ENCODE data around the gene ABCB11.

Gene ABCB11

DNA sequence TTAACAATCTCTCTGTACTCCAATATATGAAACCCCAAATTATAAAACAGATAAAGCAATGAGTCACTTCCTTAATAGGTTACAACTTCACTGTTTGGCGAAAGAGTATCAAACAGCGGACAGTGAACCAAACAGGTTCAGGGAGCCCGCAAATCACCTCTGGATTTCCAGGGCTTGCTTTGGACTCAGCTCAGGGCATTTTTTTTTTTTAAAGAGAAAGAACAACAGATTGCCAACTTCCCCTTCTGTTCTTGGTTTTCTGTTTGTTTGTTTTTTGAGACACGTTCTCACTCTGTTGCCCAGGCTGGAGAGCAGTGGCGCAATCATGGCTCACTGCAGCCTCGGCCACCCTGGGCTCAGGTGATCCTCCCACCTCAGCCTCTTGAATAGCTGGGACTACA, 52.7 kb downstream of the ABCB11 start:
- TF ChIP-seq, protein P1, sequence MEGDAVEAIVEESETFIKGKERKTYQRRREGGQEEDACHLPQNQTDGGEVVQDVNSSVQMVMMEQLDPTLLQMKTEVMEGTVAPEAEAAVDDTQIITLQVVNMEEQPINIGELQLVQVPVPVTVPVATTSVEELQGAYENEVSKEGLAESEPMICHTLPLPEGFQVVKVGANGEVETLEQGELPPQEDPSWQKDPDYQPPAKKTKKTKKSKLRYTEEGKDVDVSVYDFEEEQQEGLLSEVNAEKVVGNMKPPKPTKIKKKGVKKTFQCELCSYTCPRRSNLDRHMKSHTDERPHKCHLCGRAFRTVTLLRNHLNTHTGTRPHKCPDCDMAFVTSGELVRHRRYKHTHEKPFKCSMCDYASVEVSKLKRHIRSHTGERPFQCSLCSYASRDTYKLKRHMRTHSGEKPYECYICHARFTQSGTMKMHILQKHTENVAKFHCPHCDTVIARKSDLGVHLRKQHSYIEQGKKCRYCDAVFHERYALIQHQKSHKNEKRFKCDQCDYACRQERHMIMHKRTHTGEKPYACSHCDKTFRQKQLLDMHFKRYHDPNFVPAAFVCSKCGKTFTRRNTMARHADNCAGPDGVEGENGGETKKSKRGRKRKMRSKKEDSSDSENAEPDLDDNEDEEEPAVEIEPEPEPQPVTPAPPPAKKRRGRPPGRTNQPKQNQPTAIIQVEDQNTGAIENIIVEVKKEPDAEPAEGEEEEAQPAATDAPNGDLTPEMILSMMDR (IDR thresholded peaks at IDR 0.05; ENCODE audit: low read depth, low read length, missing control alignments): no peak
- no peak for DNase-seq (ENCODE audit: extremely low read depth, low read depth)
- no peak overlapping the region for H3K4me3 ChIP-seq (replicated peaks; ENCODE audit: low read depth, low read length)

DNA sequence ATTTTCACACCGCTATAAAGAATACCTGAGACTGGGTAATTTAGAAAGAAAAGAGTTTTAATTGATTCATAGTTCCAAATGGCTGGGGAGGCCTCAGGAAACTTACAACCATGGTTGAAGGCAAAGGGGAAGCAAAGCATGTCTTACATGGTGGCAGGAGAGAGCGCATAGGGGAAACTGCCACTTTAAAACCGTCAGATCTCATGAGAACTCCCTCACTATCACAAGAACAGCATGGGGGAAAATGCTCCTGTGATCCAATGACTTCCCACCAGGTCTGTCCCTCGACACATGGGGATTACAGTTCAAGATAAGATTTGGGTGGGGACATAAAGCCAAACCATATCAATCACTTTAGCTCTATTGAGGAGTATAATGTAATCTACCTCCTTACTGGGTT, 53.5 kb downstream of the ABCB11 start:
- TF ChIP-seq, protein P1 (IDR thresholded peaks at IDR 0.05; ENCODE audit: low read depth, low read length, missing control alignments): no peak
- no peak overlapping the region for H3K4me3 ChIP-seq (replicated peaks; ENCODE audit: low read depth, low read length)
- no peak for DNase-seq (ENCODE audit: extremely low read depth, low read depth)

- DNase-seq (ENCODE audit: extremely low read depth, low read depth): no peak
- H3K4me3 ChIP-seq (replicated peaks; ENCODE audit: low read depth, low read length): no peak overlapping the region
- TF ChIP-seq, protein P1 (IDR thresholded peaks at IDR 0.05; ENCODE audit: low read depth, low read length, missing control alignments): no peak
Observed at GRCh38 chr2:168976034-168976654, 55.0 kb downstream of the ABCB11 start.

- DNase-seq (ENCODE audit: extremely low read depth, low read depth): no peak
- TF ChIP-seq, protein P1 (IDR thresholded peaks at IDR 0.05; ENCODE audit: low read depth, low read length, missing control alignments): no peak
- no peak overlapping the region for H3K4me3 ChIP-seq (replicated peaks; ENCODE audit: low read depth, low read length)
Observed at GRCh38 chr2:168974428-168974827, 56.7 kb downstream of the ABCB11 start.

DNA sequence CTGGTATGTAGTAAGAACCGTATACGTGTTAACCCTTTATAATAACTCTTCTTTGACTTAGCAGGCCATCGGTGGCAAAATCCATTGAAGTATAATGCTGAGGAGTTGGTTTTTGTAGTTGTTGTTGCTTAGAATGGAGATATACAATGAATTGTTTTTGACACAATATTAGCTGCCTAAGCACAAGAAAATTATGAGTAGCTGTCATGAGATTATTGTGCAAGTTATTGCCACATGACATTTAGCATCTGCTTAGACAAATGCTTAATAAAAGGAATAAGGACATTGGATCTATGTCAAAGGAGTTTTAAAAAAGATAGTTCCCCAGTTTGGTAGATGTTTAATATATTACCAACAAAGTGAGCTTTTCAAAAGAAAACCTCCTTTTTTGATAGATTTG, 59.9 kb downstream of the ABCB11 start:
- H3K4me3 ChIP-seq (replicated peaks; ENCODE audit: low read depth, low read length): no peak overlapping the region
- no peak for DNase-seq (ENCODE audit: extremely low read depth, low read depth)

GRCh38 chr2:168970711-168971233, 60.4 kb downstream of the ABCB11 start:
- no peak for DNase-seq (ENCODE audit: extremely low read depth, low read depth)
- H3K4me3 ChIP-seq (replicated peaks; ENCODE audit: low read depth, low read length): no peak overlapping the region
- TF ChIP-seq, protein P1 (IDR thresholded peaks at IDR 0.05; ENCODE audit: low read depth, low read length, missing control alignments): no peak

More for the DNA sequence above, 59.9 kb downstream of the ABCB11 start:
- TF ChIP-seq, protein P1 (IDR thresholded peaks at IDR 0.05; ENCODE audit: low read depth, low read length, missing control alignments): no peak

DNA sequence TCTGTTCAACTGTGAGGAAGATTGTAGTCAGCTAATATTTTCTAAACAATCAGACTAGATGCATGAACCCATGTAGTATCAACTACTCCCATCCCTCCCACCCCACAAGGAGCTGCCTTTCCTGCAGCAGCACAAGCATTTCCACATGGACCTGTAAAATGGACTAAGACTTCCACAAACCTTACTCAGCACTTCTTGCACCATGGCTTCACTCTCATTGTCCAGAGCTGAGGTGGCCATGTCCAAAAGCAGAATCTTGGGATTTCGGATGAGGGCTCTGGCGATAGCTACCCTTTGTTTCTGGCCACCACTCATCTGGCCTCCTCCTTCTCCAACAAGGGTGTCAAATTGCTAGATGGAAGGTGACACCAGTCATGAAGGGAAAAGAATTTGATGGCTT, 61.3 kb downstream of the ABCB11 start:
- DNase-seq (ENCODE audit: extremely low read depth, low read depth): no peak
- TF ChIP-seq, protein P1 (IDR thresholded peaks at IDR 0.05; ENCODE audit: low read depth, low read length, missing control alignments): no peak
- no peak overlapping the region for H3K4me3 ChIP-seq (replicated peaks; ENCODE audit: low read depth, low read length)

Measured in HFF-Myc (cell line).